Stimulated activated CD8-positive, alpha-beta memory T cell treated with anti-CD3 and anti-CD28 coated beads, Interleukin-12 subunit alpha, Interleukin-12 subunit beta, amount 100 ng/mL, for 4 hours (primary cell): ENCODE data around the gene TTC28.

Experiments used
- DNase-seq: peaks from one replicate; pipeline ENCODE4 v3.0.0-alpha.2; 2020; ENCODE audit warnings: low read depth

Gene TTC28

GRCh38 chr22:28046100-28046499 is 633.5 kb downstream of the TTC28 start:
- DNase-seq: no peak

GRCh38 chr22:28044546-28045173 is 635.0 kb downstream of the TTC28 start:
- no peak for DNase-seq

- no peak for DNase-seq
Measured at GRCh38 chr22:28043266-28043665, 636.4 kb downstream of the TTC28 start.

- no peak for DNase-seq
Measured at GRCh38 chr22:28034760-28035401, 644.8 kb downstream of the TTC28 start.

GRCh38 chr22:28034145-28034759 is 645.4 kb downstream of the TTC28 start:
- no peak for DNase-seq

- DNase-seq: no peak
Measured at GRCh38 chr22:28032861-28033260, 646.8 kb downstream of the TTC28 start.

- no peak for DNase-seq
Measured at GRCh38 chr22:28031383-28031922, 648.2 kb downstream of the TTC28 start.

GRCh38 chr22:28030473-28030872 is 649.2 kb downstream of the TTC28 start:
- DNase-seq: no peak

GRCh38 chr22:28029956-28030355 is 649.7 kb downstream of the TTC28 start:
- DNase-seq: no peak

- no peak for DNase-seq
Measured at GRCh38 chr22:28029201-28029948, 650.3 kb downstream of the TTC28 start.

- DNase-seq: no peak
Measured at GRCh38 chr22:28027453-28028448, 651.9 kb downstream of the TTC28 start.

GRCh38 chr22:28025866-28026575 is 653.6 kb downstream of the TTC28 start:
- DNase-seq: no peak

GRCh38 chr22:28025333-28025732 is 654.3 kb downstream of the TTC28 start:
- DNase-seq: no peak

- DNase-seq: no peak
Measured at GRCh38 chr22:28024422-28024888, 655.2 kb downstream of the TTC28 start.

- no peak for DNase-seq
Measured at GRCh38 chr22:28023774-28024173, 655.9 kb downstream of the TTC28 start.

- DNase-seq: no peak
Measured at GRCh38 chr22:28023036-28023435, 656.6 kb downstream of the TTC28 start.

- DNase-seq: no peak
Measured at GRCh38 chr22:28021998-28022660, 657.5 kb downstream of the TTC28 start.

- no peak for DNase-seq
Measured at GRCh38 chr22:28021116-28021997, 658.3 kb downstream of the TTC28 start.
